Activated T-cell treated with anti-CD3 and anti-CD28 coated beads, Interleukin-2, amount 50 U/mL, for 24 hours (primary cell): ENCODE results near the gene WDR55.
"Not testable (repeated sequence)": the region's sequence is repeated elsewhere in the genome, so short reads cannot be mapped to it uniquely, and the experiment has no call there.

Experiments used
- DNase-seq: peaks from one replicate; pipeline ENCODE4 v3.0.0-alpha.2; 2020
- H3K27ac Mint-ChIP-seq: 2 replicates; pipeline ENCODE4 v1.8.0; 2020; ENCODE audit warnings: mild to moderate bottlenecking, mixed read lengths
- H3K27me3 Mint-ChIP-seq: 2 replicates; pipeline ENCODE4 v1.8.0; 2020; ENCODE audit warnings: mixed read lengths
- H3K36me3 Mint-ChIP-seq: 2 replicates; pipeline ENCODE4 v1.8.0; 2020; ENCODE audit warnings: low read depth, mixed read lengths
- H3K4me1 Mint-ChIP-seq: 2 replicates; pipeline ENCODE4 v1.8.0; 2020; ENCODE audit warnings: low read depth, mixed read lengths
- H3K4me3 Mint-ChIP-seq: 2 replicates; pipeline ENCODE4 v1.8.0; 2020; ENCODE audit warnings: mild to moderate bottlenecking, moderate library complexity, mixed read lengths
- H3K9me3 Mint-ChIP-seq: 2 replicates; pipeline ENCODE4 v1.8.0; 2020; ENCODE audit warnings: mixed read lengths

The WDR55 gene

DNA sequence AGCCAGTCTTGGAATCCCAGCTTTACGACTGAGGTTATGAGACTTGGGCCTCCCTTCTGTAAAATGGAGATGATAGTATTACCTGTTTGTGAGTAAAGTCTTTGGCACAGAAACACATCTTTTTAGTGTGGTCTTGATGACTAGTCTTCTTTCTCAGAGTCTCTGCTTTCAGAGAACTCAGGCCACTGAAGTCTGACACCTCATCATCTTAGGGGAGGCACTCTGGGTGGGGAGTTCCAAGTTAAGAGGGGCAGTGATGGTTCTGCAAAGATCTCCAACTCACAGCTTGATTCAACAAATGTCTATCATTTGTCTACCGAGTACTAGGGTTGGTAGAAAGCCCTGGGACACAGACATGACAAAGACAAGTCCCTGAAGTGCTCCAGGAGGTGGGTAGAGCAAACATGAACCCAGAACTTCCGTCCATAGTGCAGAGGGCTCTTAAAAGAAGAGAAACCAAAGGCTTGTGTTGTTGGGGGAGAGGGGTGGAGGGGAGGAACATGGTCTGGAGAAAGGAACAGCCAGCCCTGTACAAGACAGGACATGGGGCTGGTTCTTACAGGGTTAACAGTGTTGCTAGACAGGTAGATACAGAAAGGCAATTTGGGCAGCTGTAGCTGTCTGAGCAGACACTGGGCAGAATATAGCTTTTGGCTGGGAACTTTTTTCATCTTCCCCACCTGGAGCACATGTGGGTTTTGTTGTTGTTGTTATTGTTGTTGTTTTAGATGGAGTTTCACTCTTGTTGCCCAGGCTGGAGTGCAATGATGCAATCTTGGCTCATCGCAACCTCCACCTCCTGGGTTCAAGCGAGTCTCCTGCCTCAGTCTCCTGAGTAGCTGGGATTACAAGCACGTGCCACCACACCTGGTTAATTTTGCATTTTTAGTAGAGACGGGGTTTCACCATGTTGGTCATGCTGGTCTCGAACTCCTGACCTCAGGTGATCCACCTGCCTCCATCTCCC, 29.1 kb upstream of the WDR55 start:
- H3K9me3 Mint-ChIP-seq: no peaks in the 10 kb centered on the region
- no peak overlapping the region for H3K4me3 Mint-ChIP-seq
- peaks cover 28% of the 10 kb centered on the region for H3K27me3 Mint-ChIP-seq
- DNase-seq: no peak
- peaks cover 12% of the 10 kb centered on the region for H3K36me3 Mint-ChIP-seq
- H3K4me1 Mint-ChIP-seq: peaks cover 52% of the 10 kb centered on the region
- H3K27ac Mint-ChIP-seq: peak overlapping the region; percentile 57

DNA sequence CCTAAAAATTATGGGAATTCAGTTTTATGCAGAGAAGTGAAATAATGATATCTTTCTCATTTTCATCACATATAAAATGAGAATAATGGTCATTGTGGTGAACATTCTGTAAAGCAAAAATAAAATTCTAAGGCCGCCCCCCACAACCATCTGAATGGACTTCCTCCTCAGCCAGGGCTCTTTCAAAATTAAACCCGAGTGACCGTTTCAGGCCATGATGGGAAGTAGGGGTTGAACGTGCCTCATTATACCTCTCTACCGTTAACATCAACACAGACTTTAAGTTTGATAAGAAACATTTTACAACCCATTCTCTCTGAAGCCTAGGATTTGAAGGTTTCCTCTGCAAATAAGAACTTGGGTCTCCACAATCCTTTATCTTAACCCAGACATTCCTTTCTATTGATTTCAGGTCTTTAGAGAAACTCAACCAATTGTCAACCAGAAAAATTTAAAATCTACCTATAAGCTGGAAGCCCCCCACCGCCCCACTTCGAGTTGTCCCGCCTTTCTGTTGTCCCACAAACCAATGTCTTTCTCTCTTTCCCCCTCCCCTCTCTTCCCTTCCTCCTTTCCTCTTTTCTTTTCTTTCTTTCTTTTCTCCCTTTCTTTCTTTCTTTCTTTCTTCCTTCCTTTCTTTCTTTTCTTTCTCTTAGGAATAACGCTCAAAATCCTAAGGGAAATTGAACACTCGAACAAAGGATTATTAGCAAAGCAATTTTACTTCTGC, 27.2 kb upstream of the WDR55 start:
- Mint-ChIP-seq H3K4me3 (no peak overlapping the region), H3K4me1 (peaks cover 58% of the 10 kb centered on the region), H3K9me3 (no peaks in the 10 kb centered on the region), H3K27me3 (peaks cover 8% of the 10 kb centered on the region), H3K36me3 (peaks cover 31% of the 10 kb centered on the region), H3K27ac (peak overlapping the region; percentile 22)
- no peak for DNase-seq

DNA sequence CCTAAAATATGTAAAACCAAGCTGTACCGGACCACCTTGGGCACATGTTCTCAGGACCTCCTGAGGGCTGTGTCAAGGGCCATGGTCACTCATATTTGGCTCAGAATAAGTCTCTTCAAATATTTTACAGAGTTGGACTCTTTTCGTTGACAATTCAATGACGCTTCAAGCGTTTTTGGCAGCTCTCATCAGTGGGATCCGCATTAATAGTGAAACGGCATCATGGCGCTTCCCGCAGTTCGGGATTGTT, 25.9 kb upstream of the WDR55 start:
- Mint-ChIP-seq H3K36me3 (peaks cover 44% of the 10 kb centered on the region), H3K4me3 (peak overlapping the region; percentile 86), H3K4me1 (peaks cover 51% of the 10 kb centered on the region), H3K27ac (peak overlapping the region; percentile 94)
- not testable (repeated sequence) for H3K27me3 Mint-ChIP-seq, DNase-seq, H3K9me3 Mint-ChIP-seq

DNA sequence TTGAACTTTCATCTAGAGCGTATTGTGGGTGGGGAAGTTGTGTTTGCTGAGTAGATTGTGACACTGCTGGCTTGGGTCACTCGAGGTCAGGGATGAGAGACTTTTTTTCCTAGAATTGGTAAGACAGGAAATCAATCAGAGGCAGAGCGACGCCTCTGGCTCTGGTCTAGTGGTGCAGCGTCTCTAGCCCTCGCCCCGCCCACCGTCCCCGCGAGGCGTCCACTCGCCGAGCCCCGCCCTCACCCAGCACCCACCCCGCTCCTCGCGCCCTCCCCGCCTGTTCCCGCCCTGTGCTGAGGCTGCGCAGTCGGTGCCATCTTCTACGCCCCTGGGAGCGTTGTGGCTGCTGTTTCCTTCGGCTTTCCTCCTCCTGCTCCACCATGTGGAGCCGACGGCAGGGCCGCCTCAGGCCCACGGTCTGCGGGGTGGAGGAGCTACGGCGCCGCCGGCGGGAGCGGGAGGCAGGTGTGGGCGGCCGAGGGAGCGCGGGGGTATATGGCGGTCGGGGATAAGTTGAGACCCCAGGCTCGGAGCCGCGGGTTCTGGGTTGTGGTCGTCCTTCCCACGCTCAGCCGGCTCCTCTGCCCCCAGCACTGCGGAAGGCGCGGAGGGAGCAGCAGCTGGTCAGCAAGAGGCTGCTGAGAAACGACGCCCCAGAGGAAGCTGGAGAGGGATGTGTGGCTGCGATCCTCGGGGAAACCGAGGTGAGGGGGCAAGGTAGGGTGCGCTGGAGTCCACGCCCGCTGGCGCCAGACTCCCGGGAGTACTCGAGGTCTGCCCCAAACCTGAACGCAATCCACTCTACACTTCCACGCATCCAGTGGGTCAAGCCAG, 25.3 kb upstream of the WDR55 start, which contains the start of gene TMCO6:
TMCO6 (plus strand) TSS at position 304 of the 834 bp plus-strand sequence; CDS start at position 381, 77 bp downstream.
- no peaks in the 10 kb centered on the region for H3K9me3 Mint-ChIP-seq
- no peaks in the 10 kb centered on the region for H3K27me3 Mint-ChIP-seq
- peaks cover 50% of the 10 kb centered on the region for H3K36me3 Mint-ChIP-seq
- H3K4me1 Mint-ChIP-seq: peaks cover 53% of the 10 kb centered on the region
- peak; percentile 96 for DNase-seq
- peak within 1 kb of the TSS; percentile 86 for H3K4me3 Mint-ChIP-seq
- H3K27ac Mint-ChIP-seq: peak within 1 kb of the TSS; percentile 94

DNA sequence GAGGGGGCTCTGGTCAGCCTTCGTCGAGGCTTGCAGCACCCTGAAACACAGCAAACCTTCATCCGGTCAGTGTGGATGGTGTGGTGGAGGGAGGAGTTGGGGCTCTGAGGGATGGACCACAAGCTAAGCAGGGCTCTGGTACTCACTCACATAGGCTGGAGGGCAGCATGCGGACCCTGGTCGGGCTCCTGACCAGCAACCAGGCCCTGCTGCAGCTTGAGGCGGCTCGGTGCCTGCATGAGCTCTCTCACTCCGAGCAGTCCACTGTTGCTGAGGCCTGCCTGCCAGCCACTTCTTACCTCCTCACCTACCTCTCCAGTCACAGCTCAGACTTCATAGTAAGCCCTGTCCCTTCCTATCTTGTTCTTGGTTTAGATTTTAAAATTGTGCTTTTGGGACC, 23.0 kb upstream of the WDR55 start:
- no peak for DNase-seq
- no peaks in the 10 kb centered on the region for H3K9me3 Mint-ChIP-seq
- peaks cover 71% of the 10 kb centered on the region for H3K36me3 Mint-ChIP-seq
- peak overlapping the region; percentile 86 for H3K4me3 Mint-ChIP-seq
- no peaks in the 10 kb centered on the region for H3K27me3 Mint-ChIP-seq
- H3K27ac Mint-ChIP-seq: peak overlapping the region; percentile 94
- H3K4me1 Mint-ChIP-seq: peaks cover 62% of the 10 kb centered on the region

DNA sequence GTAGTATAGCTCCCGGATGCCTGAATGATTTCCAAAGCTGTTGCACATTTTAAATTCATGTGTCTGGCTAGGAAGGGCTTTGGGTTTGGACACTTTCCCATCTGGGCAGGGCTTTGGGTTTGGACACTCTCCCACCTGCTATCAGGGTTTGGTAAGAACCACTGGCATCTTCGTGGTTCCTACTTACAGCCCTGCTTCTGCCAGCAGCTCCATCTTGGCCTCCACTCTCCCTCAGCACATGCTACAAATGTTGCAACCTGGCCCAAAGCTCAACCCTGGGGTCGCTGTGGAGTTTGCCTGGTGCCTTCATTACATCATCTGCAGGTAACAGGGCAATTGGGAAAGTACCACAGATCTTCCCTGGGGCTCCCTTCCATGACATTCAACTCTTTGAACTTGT, 22.0 kb upstream of the WDR55 start:
- H3K36me3 Mint-ChIP-seq: peaks cover 81% of the 10 kb centered on the region
- H3K4me1 Mint-ChIP-seq: peaks cover 62% of the 10 kb centered on the region
- no peaks in the 10 kb centered on the region for H3K27me3 Mint-ChIP-seq
- no peak for DNase-seq
- no peaks in the 10 kb centered on the region for H3K9me3 Mint-ChIP-seq
- no peak overlapping the region for H3K4me3 Mint-ChIP-seq
- peak overlapping the region; percentile 57 for H3K27ac Mint-ChIP-seq

DNA sequence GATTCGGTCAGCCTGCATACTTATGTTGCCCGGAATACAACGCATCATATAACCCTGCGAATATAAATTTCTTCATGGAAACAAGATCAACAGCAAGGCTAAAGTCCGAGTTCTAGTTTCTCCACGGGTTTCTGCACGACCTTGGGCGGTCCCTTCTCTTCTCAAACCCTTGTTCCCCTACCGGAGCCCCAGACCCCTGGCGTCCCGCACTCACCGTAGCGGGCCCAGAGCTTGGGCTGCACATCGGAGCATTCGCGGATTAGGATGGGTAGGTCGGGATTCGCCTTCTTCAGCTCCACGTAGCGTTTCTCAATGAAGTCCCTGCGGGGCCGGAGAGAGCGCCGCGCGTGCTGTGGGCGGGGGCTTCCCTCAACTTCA, 17.7 kb upstream of the WDR55 start:
- H3K36me3 Mint-ChIP-seq: peaks cover 95% of the 10 kb centered on the region
- peak overlapping the region; percentile 99 for H3K4me3 Mint-ChIP-seq

DNA sequence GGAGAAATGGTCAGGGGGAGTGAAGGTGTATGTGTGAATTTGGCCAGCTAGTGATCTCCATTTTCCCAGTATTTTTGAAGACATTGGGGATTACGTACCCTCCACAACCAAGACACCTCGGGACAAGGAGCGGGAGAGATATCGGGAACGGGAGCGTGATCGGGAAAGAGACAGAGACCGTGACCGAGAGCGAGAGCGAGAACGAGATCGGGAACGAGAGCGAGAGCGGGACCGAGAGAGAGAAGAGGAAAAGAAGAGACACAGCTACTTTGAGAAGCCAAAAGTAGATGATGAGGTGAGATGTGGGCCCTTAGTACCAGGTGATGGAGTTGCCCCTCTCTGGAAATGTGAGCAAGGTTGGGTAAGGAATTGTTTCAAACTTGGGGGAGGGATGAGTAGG, 5.8 kb upstream of the WDR55 start:
- H3K9me3 Mint-ChIP-seq: no peaks in the 10 kb centered on the region
- H3K36me3 Mint-ChIP-seq: peaks cover 90% of the 10 kb centered on the region
- H3K27me3 Mint-ChIP-seq: no peaks in the 10 kb centered on the region
- peaks cover 5% of the 10 kb centered on the region for H3K4me1 Mint-ChIP-seq
- H3K27ac Mint-ChIP-seq: peak overlapping the region; percentile 2
- no peak for DNase-seq
- no peak overlapping the region for H3K4me3 Mint-ChIP-seq

More for the DNA sequence above, 17.7 kb upstream of the WDR55 start:
- peak overlapping the region; percentile 98 for H3K27ac Mint-ChIP-seq
- H3K27me3 Mint-ChIP-seq: no peaks in the 10 kb centered on the region
- no peak for DNase-seq
- peaks cover 53% of the 10 kb centered on the region for H3K4me1 Mint-ChIP-seq
- H3K9me3 Mint-ChIP-seq: no peaks in the 10 kb centered on the region

DNA sequence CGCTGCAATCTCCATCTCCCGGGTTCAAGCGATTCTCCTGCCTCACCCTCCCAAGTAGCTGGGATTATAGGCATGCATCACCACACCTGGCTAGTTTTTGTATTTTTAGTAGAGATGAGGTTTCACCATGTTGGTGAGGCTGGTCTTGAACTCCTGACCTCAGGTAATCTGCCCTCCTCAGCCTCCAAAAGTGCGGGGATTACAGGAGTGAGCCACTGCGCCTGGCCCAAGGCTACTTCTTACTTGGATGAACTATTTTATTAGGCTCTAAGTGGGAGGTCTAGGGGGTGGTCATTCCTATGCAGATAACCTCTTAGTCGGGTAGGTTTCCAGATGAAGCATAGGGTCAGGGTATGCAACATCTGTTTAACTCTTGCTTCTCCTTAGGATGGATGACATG, 4.3 kb upstream of the WDR55 start:
- peaks cover 88% of the 10 kb centered on the region for H3K36me3 Mint-ChIP-seq
- H3K4me3 Mint-ChIP-seq, DNase-seq, H3K9me3 Mint-ChIP-seq, H3K27me3 Mint-ChIP-seq: not testable (repeated sequence)
- H3K27ac Mint-ChIP-seq: peak overlapping the region; percentile 22
- H3K4me1 Mint-ChIP-seq: peaks cover 15% of the 10 kb centered on the region

DNA sequence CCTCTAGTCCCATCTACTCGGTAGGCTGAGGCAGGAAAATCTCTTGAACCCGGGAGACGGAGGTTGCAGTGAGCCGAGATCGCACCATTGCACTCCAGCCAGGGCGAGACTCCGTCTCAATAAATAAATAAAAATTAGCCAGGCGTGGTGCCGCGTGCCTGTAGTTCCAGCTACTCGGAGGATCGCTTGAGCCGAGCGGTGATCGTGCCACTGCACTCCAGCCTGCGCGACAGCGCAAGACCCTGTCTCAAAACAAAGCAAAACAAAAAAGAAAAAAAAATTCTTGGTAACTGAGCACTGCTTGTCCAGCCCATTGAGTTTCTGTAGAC, 710 bp upstream of the WDR55 start:
- peaks cover 38% of the 10 kb centered on the region for H3K4me1 Mint-ChIP-seq
- peak overlapping the region; percentile 99 for H3K27ac Mint-ChIP-seq
- H3K27me3 Mint-ChIP-seq: no peaks in the 10 kb centered on the region
- peaks cover 89% of the 10 kb centered on the region for H3K36me3 Mint-ChIP-seq
- peak overlapping the region; percentile 99 for H3K4me3 Mint-ChIP-seq
- no peak for DNase-seq
- H3K9me3 Mint-ChIP-seq: no peaks in the 10 kb centered on the region

DNA sequence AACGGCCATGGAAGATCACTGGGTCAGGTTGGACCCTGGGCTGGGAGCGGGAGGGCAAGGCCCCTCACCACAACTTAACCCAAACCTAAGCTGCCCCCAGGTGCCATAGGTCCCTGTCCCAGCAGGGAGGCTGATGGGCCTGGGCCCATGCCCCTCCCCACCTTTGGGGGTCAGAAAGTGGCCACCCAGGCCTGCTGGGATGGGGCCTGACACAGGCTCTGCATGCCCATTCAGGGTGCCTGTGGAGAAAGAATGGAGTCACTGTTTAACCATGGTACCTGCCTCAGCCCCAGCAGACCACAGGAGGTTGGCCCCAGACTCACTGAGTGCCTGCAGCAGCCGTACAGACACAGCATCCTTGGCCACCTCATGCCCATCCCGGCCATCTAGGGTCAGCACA, 6.3 kb downstream of the WDR55 start:
- not testable (repeated sequence) for H3K27me3 Mint-ChIP-seq, H3K27ac Mint-ChIP-seq, H3K4me3 Mint-ChIP-seq, H3K9me3 Mint-ChIP-seq, DNase-seq
- Mint-ChIP-seq H3K4me1 (peaks cover 20% of the 10 kb centered on the region), H3K36me3 (peaks cover 95% of the 10 kb centered on the region)

DNA sequence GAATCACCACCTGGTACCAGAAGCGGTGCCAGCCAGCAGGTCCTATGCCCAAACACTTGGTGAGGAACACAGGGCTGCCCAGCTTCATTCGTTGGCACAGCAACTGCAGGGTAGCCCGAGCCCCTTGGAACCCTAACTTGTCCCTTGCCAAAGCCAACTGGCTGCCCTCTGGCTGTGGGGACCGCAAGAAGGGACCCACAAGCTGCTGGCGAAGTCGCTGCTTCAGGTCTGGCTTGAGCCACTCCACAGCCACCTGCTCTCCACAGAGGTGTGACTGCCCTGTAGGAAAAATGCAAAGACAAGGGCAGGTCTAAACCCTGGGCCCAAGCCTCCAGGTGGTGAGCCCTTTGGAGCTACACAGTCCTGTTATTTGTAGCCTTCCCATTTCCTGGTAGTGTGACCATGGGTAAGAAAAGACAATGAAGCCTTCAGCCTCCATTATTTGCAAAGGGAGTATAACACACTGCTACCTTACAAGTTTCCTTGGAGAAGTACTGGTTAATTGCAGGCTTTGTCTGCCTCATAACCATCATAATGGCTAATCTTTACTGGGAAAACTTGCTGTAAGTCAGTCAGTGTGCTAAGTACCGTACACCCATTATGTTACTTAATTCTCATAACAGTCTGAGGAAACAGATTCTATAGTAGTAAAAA, 6.9 kb downstream of the WDR55 start:
- peaks cover 16% of the 10 kb centered on the region for H3K4me1 Mint-ChIP-seq
- peak overlapping the region; percentile 4 for H3K27ac Mint-ChIP-seq
- no peak for DNase-seq
- H3K9me3 Mint-ChIP-seq: no peaks in the 10 kb centered on the region
- peaks cover 97% of the 10 kb centered on the region for H3K36me3 Mint-ChIP-seq
- H3K4me3 Mint-ChIP-seq: no peak overlapping the region
- H3K27me3 Mint-ChIP-seq: no peaks in the 10 kb centered on the region

DNA sequence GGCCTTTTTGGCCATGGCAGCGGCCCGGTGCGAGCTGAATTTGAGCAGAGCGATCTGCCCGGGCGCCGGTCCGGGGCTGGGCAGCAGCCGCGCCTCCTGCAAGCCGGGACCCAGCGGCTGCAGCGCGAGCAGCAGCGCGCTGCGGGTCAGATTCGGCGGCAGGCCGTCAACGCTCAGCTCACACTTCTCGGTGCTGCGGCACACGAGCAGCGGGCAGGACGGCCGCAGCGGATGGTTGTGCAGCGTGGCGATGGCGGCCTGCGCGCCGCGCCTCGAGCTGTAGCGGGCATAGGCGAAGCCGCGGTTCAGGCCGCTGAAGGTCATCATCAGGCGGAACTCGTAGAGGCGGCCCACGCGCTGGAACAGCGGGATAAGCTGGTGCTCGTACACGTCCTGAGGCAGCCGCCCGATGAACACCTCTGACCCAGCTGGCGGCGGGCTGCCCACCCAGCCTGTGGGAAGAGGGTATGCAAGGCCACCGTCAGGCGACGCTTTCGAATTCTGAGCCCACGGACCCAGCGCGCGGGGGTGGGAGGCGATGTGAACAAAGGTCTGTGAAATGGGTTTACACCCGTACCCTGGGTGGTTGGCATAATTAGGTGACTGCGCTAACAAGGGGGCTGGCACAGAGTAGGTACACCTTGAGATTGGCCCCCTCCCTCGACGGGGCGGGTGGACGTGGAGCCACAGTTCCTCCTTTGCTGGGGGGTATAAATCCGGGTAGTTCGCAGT, 7.9 kb downstream of the WDR55 start:
- no peak overlapping the region for H3K27ac Mint-ChIP-seq
- H3K36me3 Mint-ChIP-seq: peaks cover 97% of the 10 kb centered on the region
- no peaks in the 10 kb centered on the region for H3K9me3 Mint-ChIP-seq
- peaks cover 6% of the 10 kb centered on the region for H3K4me1 Mint-ChIP-seq
- H3K27me3 Mint-ChIP-seq: no peaks in the 10 kb centered on the region
- no peak for DNase-seq
- H3K4me3 Mint-ChIP-seq: no peak overlapping the region
